ENCODE measurements around the gene PTPRJ.

GRCh38 chr11:47977623-47978022 lies 2.7 kb upstream of the PTPRJ start:
- TF ChIP-seq POLR2A (IDR thresholded peaks at IDR 0.05; ENCODE audit: low read length), result no peak
- no peak for TF ChIP-seq GATA1 (IDR thresholded peaks at IDR 0.05; ENCODE audit: low read depth, low read length)

Data from erythroblast (primary cell).